ENCODE measurements around the gene NPEPL1.

The NPEPL1 gene

GRCh38 chr20:58675146-58675584, 17.4 kb upstream of the NPEPL1 start:
- Histone ChIP-seq H3K4me3 (ENCODE audit: low read depth, low read length, poor library complexity, severe bottlenecking) (no peak overlapping the region), H2AFZ (ENCODE audit: low read length) (no peak overlapping the region), H3K9me2 (ENCODE audit: low read depth, low read length) (no peaks in the 10 kb centered on the region), H3K79me2 (ENCODE audit: insufficient read depth, low read length) (no peaks in the 10 kb centered on the region), H3K36me3 (ENCODE audit: insufficient read depth, low read length) (peaks cover 80% of the 10 kb centered on the region), H4K20me1 (ENCODE audit: insufficient read depth, low read length) (no peaks in the 10 kb centered on the region), H3K4me1 (ENCODE audit: insufficient read depth, low read length, severe bottlenecking) (no peaks in the 10 kb centered on the region), H3K27ac (ENCODE audit: low read depth, low read length, poor library complexity, severe bottlenecking) (no peak overlapping the region), H3K4me2 (ENCODE audit: low read length) (no peak overlapping the region), H3K27me3 (ENCODE audit: insufficient read depth, low read length) (no peaks in the 10 kb centered on the region), H3F3A (ENCODE audit: insufficient read depth, low read length) (no peaks in the 10 kb centered on the region), H3K9ac (ENCODE audit: low read length) (no peak overlapping the region), H3K9me3 (ENCODE audit: low read length) (no peaks in the 10 kb centered on the region)
- TF ChIP-seq EZH2 (IDR thresholded peaks at IDR 0.05; ENCODE audit: borderline replicate concordance, low read length), result no peak
- TF ChIP-seq, protein P1, sequence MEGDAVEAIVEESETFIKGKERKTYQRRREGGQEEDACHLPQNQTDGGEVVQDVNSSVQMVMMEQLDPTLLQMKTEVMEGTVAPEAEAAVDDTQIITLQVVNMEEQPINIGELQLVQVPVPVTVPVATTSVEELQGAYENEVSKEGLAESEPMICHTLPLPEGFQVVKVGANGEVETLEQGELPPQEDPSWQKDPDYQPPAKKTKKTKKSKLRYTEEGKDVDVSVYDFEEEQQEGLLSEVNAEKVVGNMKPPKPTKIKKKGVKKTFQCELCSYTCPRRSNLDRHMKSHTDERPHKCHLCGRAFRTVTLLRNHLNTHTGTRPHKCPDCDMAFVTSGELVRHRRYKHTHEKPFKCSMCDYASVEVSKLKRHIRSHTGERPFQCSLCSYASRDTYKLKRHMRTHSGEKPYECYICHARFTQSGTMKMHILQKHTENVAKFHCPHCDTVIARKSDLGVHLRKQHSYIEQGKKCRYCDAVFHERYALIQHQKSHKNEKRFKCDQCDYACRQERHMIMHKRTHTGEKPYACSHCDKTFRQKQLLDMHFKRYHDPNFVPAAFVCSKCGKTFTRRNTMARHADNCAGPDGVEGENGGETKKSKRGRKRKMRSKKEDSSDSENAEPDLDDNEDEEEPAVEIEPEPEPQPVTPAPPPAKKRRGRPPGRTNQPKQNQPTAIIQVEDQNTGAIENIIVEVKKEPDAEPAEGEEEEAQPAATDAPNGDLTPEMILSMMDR (IDR thresholded peaks at IDR 0.05; ENCODE audit: low read length), result no peak

GRCh38 chr20:58675641-58676040, 17.0 kb upstream of the NPEPL1 start:
- no peaks in the 10 kb centered on the region for H4K20me1 ChIP-seq (ENCODE audit: insufficient read depth, low read length)
- no peaks in the 10 kb centered on the region for H3F3A ChIP-seq (ENCODE audit: insufficient read depth, low read length)
- H3K27me3 ChIP-seq (ENCODE audit: insufficient read depth, low read length), result no peaks in the 10 kb centered on the region
- H3K4me3 ChIP-seq (ENCODE audit: low read depth, low read length, poor library complexity, severe bottlenecking), result no peak overlapping the region
- no peak overlapping the region for H3K27ac ChIP-seq (ENCODE audit: low read depth, low read length, poor library complexity, severe bottlenecking)
- no peaks in the 10 kb centered on the region for H3K9me2 ChIP-seq (ENCODE audit: low read depth, low read length)
- H3K79me2 ChIP-seq (ENCODE audit: insufficient read depth, low read length), result no peaks in the 10 kb centered on the region
- no peak overlapping the region for H3K9ac ChIP-seq (ENCODE audit: low read length)
- no peak overlapping the region for H2AFZ ChIP-seq (ENCODE audit: low read length)
- no peaks in the 10 kb centered on the region for H3K9me3 ChIP-seq (ENCODE audit: low read length)
- H3K4me1 ChIP-seq (ENCODE audit: insufficient read depth, low read length, severe bottlenecking), result no peaks in the 10 kb centered on the region
- TF ChIP-seq, protein P1 (IDR thresholded peaks at IDR 0.05; ENCODE audit: low read length), result no peak
- peaks cover 78% of the 10 kb centered on the region for H3K36me3 ChIP-seq (ENCODE audit: insufficient read depth, low read length)
- no peak overlapping the region for H3K4me2 ChIP-seq (ENCODE audit: low read length)

- H3K36me3 ChIP-seq (ENCODE audit: insufficient read depth, low read length), result peaks cover 73% of the 10 kb centered on the region
- H3K79me2 ChIP-seq (ENCODE audit: insufficient read depth, low read length), result no peaks in the 10 kb centered on the region
- no peaks in the 10 kb centered on the region for H3K27me3 ChIP-seq (ENCODE audit: insufficient read depth, low read length)
- no peaks in the 10 kb centered on the region for H3K9me3 ChIP-seq (ENCODE audit: low read length)
- no peaks in the 10 kb centered on the region for H3K9me2 ChIP-seq (ENCODE audit: low read depth, low read length)
- no peak overlapping the region for H3K27ac ChIP-seq (ENCODE audit: low read depth, low read length, poor library complexity, severe bottlenecking)
- no peak overlapping the region for H2AFZ ChIP-seq (ENCODE audit: low read length)
- TF ChIP-seq, protein P1 (IDR thresholded peaks at IDR 0.05; ENCODE audit: low read length), result no peak
- no peak for TF ChIP-seq EZH2 (IDR thresholded peaks at IDR 0.05; ENCODE audit: borderline replicate concordance, low read length)
- no peak overlapping the region for H3K4me3 ChIP-seq (ENCODE audit: low read depth, low read length, poor library complexity, severe bottlenecking)
- H3K9ac ChIP-seq (ENCODE audit: low read length), result no peak overlapping the region
- H3K4me2 ChIP-seq (ENCODE audit: low read length), result no peak overlapping the region
- no peaks in the 10 kb centered on the region for H3K4me1 ChIP-seq (ENCODE audit: insufficient read depth, low read length, severe bottlenecking)
- H3F3A ChIP-seq (ENCODE audit: insufficient read depth, low read length), result no peaks in the 10 kb centered on the region
- H4K20me1 ChIP-seq (ENCODE audit: insufficient read depth, low read length), result no peaks in the 10 kb centered on the region
These were observed 16.4 kb upstream of the NPEPL1 start for GRCh38 chr20:58676161-58676560.

All from OCI-LY1 (cell line).